T1000 (cell line): ENCODE results near the gene RBMS3.

Source experiments
- DNase-seq: peaks from one replicate; lab custom pipeline; 2025; ENCODE audit warnings: mixed read lengths; lab: John Stamatoyannopoulos, UW

Gene RBMS3

DNA sequence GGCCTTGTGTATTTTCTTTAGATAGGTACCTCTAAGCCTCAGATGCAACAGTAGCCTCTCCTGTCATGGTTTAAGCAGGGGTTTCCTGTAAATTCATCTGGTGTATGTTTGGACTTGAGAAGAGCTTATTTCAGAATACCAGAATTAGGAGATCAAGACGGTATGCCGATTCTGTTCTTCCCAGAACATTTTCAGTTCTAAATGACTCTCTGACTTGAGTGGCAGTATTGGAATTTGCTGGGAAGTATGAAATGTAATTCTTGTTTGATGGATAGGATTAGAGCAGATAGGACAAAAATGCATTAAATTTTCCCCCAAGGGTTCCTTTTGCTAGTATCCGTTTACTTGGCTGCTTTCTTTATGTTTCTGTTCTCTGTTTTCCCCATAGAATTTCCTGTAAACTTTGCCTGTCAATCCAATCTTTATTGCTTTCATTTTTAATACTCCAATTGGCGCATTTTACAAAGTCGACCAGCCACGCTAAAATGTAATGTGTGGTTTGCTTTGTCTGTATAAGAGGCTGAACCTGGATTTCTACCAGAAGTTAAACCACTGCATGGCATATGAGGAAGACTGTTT is 612.2 kb downstream of the RBMS3 start:
- no peak for DNase-seq

DNA sequence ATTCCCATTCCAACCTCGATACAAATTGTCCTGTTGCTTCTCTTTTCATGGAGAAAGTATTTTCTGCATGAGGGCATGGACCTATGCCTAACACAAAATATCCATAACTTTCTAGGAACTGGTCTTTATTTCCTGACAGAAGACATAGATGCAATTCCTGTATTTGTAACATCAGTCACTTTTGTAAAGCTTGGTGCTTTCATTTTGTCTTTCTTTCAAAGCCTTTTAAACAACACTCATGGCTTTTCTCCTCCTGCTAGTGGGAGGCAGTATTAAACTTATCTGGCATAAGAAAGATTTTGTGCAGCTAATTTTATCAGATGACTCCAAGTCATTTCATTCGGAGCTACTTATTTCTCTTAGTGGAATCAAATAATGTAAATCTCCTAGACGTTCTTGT is 616.0 kb downstream of the RBMS3 start:
- no peak for DNase-seq

DNA sequence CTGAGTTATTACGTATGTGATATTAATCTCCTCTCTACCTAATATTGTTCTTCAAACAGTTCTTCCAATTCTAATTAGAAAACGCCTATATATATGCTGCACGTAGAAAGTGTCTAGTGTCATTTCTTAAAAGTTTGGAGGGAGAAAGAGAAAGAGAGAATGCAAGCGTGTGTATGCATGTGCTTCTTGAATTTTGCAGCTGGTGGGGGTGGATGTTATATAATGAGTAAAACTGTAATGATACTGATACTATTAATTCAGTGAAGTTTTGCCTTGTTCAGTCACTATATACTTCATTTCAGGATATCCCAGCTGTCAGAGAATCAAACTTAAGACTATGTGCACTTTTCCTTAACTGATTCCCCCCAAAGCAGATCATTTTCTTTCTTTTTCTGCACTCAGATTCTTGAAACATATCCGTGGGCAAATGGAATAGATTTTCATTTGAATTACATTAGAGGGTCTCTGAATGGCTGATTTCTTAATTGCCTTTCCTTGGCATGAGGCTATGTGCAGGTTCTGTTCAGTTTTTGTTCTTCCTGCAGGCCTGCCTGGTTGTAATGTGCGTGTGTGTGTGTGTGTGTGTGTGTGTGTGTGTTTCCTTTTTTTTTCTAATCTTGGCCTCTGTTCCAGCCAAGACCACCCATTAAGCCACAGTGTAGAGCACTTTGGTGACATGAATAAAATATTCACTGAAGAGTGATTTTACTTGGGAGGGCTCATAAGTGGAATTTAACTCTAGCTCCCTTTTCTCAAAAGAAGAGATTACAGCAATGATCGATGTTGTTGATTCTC is 617.5 kb downstream of the RBMS3 start:
- no peak for DNase-seq

DNA sequence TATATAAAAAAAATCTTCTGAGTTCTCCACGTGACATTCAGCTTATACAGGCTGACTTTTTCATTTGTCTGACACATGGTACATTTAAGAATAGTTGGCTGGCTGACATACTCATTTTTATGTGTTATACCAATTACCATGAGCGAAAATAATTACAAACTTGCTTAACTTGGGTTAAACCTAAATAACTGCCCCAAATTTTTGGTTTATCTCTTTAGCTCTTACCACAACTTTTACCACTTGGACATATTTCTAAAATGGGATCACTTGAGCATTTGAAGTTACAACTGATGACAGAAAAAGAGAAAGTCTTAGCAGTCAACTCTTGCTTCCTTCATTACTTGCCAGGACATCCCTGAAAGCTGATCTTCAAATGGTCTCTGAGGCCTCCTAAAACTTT is 618.1 kb downstream of the RBMS3 start:
- DNase-seq, result no peak

DNA sequence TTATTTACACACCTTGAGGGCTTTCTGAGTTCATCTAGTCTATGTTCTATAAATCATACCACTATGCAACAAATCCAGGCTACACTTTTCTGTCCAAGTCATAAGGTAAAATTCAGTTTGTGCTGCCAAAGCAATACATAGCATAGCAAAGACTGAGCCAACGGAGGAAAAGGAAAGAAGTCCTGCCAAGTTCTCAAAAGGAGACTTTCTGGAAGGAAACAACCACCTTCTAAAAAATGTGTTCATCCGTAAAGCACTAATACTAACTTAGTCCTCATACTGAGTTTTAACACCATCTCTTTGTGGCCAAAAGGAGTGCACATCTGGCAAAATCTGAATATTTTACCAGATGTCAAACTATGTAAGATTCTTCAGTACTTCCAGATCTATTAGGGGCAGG is 620.2 kb downstream of the RBMS3 start:
- no peak for DNase-seq

DNA sequence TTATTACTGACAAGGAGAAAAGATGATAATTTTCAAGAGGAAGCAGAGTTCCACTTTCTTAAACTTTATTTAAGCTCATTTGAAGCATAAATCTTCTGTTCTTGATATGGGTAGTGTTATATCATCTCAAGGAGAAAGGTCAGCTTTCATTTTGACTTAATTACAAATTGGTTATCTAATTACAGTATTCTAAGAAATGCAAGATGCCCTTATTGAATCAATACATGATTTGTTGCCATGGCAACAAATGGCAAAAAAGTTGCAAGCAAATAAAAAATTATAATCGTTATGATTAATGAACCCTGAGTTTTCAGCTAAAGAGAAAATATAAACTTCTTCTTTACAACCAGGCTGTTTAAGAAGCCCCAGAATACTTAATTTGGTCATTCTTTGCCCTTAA is 622.7 kb downstream of the RBMS3 start:
- DNase-seq, result no peak

DNA sequence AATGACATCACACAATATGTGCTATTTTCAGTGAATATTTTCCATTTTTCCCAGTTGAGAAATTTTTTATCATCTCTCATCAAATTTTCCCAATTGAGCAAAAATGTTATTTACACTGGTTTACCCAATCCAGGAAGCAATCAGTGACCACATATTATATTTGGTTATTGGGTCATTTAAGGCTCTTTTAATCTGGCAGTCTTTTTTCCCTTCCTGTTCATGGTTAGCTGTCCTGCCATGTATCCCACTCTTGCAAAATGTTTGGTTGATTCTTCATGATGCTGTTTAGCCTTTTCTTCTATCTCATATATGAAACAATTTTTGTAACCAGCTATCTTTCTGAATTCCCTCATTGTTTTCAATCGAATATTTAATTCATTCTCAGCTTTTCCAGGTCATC is 626.0 kb downstream of the RBMS3 start:
- DNase-seq, result no peak

DNA sequence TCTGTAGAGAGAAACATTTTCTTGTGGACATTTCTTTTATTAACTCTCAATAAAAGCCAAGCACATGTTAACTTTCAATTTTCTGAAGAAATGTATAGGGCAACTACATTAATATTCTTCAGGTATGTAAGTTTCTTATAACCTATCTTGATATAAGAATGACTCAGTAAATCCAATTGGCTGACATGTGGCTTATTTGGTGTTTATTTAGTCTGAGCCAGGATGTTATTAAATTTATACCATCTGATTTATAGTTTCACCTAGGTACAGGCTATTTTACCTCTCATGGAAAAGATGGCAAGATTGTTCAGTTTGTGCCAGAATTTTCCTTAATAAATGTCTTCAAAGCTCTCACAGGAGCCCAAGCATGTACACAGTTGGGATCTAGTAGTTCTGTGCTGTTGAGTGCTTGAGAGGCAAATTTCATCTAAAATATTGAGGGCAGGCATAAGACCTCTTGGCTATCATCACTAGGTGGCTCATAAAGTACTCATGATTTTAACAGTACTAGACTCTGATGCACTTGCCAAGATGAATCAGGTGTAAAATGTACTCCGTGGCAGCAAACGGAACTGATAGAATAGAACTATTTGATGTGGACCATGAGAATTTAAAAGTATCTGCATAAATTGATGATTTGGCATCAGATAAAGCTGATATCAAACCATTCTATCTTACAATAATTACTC is 631.9 kb downstream of the RBMS3 start:
- no peak for DNase-seq

DNA sequence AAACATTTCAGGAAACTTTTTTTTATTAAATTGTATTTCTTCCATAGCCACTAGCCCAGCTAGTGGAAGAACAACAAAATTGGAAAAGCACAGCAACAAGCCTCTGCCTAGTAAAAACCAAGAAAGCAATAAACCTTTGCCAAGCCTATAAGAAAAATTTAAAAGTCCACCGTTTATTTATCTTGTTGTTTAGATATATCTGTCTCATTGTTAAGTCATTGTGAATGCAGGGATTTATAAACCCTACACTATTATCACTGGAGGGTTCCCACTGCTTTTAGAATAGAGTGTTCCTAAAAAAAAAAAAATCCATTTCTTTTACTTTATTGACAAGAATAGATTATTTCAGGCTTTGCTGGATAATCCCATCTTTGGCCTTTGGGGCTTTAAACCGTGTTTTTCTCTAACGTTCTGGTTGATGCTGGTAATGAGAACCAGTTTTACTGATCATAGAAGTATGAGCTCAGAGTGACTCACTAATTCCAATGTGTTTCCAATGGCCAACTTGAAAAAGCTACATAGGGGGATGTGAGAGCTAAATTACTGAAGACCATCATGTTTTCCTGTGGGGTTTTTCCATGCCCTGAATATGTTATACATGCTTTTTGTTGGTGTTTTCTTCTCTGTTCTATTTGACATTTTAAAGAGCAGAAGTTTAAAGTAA is 634.1 kb downstream of the RBMS3 start:
- DNase-seq, result no peak

DNA sequence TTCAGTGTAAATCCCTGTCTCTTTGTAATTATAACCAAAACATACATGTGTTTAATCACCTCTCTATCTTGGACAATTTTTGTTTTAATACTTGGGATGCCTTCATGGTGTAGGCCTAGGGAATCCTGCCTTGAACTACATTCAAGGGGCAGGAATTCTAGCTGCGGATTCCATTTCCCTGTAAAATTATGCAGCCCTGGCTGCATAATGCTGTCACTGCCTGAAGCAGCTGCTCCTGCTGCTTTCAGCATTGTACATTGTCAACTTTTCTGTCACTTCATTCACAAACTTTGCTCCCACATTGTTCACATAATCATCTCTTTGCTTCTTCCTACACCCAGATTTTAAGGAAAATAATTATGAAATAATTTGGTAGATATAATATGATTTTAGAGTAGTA is 638.7 kb downstream of the RBMS3 start:
- no peak for DNase-seq

DNA sequence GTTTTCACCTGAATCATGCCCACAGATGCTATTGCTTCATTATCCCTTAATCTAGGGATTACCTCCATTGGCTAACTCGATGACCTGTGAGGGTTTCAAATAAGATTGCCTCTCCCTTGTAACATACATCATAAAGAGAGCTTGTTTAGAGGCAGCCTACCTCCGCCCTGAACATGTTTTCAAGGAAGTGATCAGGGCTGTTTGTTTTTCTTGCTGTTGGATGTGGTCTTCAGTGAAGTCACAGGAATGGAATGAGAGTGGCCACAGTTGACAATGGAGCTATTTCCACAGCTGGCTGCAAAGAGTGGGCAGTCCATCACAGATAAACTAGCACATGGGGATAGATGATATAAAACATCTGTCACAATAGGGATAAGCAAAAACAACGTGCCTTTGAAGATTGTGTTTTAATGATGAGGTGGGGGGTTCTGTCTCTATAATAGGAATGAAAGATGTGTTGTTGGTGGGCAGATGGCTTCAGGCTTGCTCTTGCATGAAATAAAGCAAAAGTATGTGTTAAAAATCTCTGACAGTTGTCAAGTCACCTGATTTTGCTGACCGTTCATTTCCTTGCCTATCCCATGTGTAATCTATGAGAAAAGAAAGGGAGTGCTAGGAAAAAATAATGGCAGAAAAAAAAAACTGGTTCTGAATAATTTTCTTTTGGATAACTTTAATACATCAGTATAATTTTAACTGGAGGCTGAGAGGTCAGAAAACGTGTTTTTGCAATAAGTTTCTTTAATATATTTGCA is 642.3 kb downstream of the RBMS3 start:
- DNase-seq, result peak; percentile 40

DNA sequence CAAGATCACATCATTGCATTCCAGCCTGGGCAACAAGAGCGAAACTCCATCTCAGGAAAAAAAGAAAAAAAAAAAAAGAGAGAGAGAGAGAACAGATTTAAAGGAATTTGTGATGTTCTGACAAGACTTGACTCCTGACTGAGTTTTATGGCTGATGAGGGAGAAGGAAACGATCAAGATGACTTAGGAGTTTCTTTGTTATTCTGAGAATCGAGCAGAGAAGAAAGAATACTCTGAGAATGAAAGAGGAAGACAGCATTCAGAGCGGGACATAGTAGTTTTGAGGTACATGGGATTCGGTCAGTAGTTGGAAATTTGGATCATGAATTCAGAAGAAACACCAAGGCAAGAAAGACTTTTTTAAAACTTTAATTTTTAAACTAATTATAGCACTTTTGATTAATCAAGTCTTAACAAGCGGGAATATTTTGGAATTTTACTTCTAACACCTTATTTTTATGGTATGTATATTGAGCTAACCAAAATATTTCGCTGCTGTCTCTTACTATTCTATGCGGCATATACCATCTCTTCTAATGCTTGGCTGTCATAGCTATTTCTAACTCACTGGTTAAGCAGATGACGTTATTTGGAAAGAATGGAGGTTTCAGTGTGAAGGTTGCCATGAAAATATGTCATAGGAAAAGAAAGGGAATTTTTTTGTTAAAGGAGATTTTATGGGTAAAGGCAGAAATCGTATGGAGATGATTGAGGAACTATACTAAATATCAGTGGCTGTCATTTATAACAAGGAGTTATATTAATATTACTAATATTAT is 644.1 kb downstream of the RBMS3 start:
- DNase-seq, result no peak

DNA sequence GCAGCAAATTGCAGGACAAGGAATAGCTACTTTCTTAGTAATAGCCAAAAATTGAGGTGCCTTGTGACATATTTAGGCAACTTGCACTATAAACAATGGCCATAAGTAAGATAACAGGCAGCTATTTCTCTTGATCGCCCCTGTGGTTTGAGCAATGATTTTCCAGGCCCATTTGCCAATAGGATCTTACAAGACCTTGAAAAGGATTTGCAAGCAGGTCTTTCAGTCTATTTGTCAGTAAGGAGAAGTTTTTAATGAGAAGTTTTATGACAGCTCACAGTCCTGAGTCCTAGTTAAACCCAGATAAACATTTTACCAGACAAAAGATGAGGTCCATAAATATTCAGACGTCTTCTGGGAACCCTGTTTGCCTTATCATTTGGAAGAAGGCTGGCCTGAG is 645.5 kb downstream of the RBMS3 start:
- DNase-seq, result no peak

DNA sequence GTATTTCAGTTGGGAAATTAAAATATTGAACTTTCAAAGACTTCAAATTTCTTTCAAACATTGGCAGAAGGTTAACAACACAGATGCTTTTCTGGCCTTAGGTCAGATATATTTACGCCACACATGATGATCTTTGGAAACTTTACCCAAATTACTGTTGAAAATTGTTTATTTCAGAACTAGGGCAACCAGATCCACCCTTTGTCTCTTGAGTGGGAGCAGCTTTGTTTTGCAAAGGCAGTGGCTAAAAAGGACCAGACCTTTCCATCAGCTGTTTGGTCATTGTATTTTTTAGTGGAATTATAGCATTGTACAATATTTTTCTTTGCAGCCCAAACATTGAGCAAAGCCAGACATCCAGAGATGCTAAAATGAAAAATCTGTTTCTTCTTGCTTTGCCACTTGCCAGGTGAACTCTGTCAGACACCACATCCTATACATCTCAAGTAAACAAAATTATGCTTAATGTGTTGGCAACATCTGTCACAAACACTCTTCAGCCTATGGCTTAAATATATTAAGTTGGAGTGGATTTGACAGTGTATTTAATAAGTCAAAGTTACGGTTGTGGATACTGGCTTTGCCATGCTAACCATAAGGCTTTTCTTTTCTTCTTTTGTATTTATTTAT is 651.9 kb downstream of the RBMS3 start:
- no peak for DNase-seq

DNA sequence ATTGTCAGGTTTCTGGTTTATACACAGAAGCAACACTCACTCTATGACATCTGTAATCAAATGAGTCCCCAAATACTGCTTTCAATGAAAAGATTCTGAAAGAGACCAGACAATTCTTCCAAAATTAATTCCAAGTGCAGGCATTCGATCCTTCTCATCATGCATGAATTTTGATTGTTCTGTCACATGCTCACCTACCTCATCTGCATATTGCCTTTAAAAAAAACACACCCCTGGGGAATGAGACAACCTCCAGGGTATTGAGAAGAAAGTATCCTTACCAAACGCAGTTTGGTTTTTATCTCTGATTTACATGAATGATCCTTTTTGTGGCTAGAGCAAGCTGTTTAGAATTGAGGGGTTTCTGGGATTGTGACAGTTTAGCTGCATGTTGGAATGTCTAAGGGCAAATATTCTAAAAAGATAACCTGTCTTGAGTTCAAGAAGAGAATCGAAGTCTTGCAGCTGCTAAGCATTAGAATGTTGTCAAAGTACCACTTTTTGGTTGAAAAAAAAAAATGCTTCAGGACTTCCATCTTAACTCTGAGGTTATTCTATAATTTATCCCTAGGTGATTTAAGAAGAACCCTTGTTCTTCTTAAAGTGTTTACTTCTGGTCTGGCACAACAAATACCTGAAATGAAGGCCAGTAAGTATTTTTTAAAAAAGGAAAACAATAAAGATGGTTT is 653.1 kb downstream of the RBMS3 start:
- DNase-seq, result no peak

DNA sequence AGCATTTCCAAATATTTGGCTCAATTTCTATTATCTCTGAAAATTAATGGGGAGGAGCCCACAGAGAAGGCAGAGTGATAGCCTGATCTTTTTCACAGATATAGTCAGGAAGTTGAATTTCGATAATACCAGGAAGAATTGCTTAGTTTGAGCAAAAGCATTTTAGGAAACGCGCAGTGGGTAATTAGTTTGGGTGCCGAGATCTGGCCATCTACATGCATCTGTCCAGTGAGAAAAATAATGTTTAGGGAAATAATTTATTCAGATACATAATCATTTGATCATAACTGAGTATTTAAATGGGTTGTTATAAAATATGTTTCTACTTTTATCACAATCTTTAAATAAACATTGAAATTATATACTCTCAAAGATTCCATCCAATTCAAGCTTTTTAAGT is 653.9 kb downstream of the RBMS3 start:
- no peak for DNase-seq

DNA sequence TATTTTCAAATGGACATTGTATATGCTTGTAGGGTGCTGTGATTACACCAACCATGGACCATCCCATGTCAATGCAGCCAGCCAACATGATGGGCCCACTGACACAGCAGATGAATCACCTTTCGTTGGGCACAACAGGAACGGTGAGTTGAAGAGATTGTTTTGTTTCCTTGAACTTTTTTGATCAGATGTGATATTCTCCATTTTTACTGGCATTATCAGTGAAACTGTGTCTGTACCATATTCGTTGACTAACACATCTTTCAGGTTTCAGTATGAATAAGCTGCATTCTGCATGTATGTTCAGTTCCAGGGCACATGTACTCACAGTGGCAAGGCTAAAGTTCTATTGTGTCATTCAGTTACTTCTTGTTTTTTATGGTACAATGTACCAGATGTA is 655.2 kb downstream of the RBMS3 start:
- no peak for DNase-seq

DNA sequence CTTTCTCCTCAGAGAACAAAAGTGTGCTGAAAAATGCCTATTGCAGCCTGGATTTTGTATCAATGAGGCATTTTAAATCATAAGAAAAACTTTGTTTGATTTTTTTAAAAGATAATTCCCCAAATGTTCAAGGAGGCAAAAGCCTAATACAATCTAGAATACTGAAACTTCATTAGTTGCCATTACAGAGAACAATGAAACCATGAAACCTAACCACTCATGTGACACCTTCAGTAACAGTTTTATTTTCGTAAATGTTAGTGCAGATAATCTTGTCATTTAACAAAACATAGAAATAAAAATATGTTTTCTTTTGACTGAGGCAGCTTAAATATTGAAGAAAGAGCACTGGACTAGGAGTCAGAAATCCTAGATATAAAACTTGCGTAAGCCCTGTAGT is 655.9 kb downstream of the RBMS3 start:
- no peak for DNase-seq

DNA sequence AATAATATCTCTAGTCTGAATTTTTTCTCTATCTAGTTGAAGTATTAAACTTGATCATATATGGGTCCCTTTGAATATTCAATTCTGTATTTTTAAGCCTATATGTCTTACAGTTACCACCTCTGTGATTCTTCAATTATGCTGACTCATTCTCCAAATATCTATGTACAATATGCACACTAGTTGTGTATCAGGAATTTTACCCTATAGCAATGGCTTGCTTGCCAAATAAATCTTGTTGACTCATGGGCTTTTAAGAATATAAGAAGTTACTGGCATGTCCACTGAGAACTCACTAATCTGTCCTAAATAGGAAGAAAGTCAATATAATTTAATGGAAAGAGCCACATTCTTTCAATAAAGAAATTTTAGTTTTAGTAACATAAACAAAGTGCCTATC is 656.3 kb downstream of the RBMS3 start:
- DNase-seq, result no peak

DNA sequence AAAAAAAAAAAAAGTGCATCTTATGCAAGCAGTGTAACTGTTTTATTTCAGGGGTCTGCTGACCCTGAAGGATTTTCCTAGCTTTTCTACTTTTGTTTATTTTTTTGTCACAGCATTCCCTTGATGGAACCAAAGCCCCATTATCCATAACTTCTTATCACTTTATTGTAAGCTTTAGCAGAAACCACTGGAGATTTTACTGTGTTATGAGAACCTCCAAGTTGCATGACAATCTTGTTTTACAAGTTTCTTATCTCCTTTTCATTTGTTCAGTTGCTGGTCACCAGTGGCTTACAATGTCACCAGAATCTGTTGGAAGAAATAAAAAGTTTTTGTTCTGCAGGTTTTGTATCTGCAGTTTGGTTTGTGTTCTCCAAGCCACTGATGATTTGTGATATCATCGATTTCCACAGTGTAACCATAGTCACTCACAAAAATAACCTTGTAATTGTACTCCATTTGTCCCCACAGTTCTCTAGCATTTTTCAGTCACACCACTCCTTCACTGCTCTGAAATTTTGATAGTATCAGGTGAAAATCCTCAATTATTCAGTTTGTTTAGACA is 660.0 kb downstream of the RBMS3 start:
- DNase-seq, result no peak
